GM12873 (cell line): ENCODE results near the gene RALGPS1.

Source experiments
- CTCF ChIP-seq: IDR thresholded peaks from 2 replicates; pipeline ENCODE4 v1.5.1; 2012; ENCODE audit warnings: low read depth, mild to moderate bottlenecking, moderate library complexity, low read length, control low read depth; ENCODE audit not compliant: insufficient read depth; ENCODE audit errors: missing control alignments

Gene RALGPS1

GRCh38 chr9:126971261-126971660 is 56.7 kb downstream of the RALGPS1 start:
- TF ChIP-seq CTCF: no peak

- TF ChIP-seq CTCF: no peak
Measured at GRCh38 chr9:126973651-126974529, 59.3 kb downstream of the RALGPS1 start.

GRCh38 chr9:126974594-126974993 is 60.0 kb downstream of the RALGPS1 start:
- TF ChIP-seq CTCF: no peak

- TF ChIP-seq CTCF: no peak
Measured at GRCh38 chr9:126975327-126976220, 61.0 kb downstream of the RALGPS1 start.

GRCh38 chr9:126979461-126979860 is 64.9 kb downstream of the RALGPS1 start:
- no peak for TF ChIP-seq CTCF

GRCh38 chr9:126980231-126980630 is 65.6 kb downstream of the RALGPS1 start:
- no peak for TF ChIP-seq CTCF

GRCh38 chr9:126981218-126981617 is 66.6 kb downstream of the RALGPS1 start:
- no peak for TF ChIP-seq CTCF
